HEK293 (cell line): ENCODE data around the gene ASXL2.
"Not testable (repeated sequence)": the region's sequence is repeated elsewhere in the genome, so short reads cannot be mapped to it uniquely, and the experiment has no call there.

Source experiments
- CTCF ChIA-PET: fragments of 350-600 bp; formaldehyde crosslinking; extraction: SDS; loops from one replicate; lab custom pipeline; 2021; ENCODE audit warnings: antibody characterized with exemption; lab: Yijun Ruan, JAX
- POLR2A ChIA-PET: fragments of 300-600 bp; formaldehyde crosslinking; extraction: SDS; loops from one replicate; lab custom pipeline; 2020; ENCODE audit warnings: antibody characterized with exemption, inconsistent platforms; lab: Yijun Ruan, JAX
- H3K27ac ChIP-seq: fragments of 200-500 bp; sonication (Bioruptor generic); 2 replicates; pipeline ENCODE4 v1.5.1; 2014; ENCODE audit warnings: low read depth, low read length, control low read depth, inconsistent platforms; ENCODE audit errors: extremely low read depth
- H3K36me3 ChIP-seq, 2 experiments: fragments of 200-500 bp in 1 of 2; sonication (Bioruptor generic) in 1 of 2; 1 replicate in 1 of 2; 2 replicates in 1 of 2; pipeline ENCODE4 v1.5.1; 2014 to 2017; ENCODE audit warnings: inconsistent platforms in 2 of 2, low read length in 2 of 2; ENCODE audit not compliant: control insufficient read depth in 2 of 2, insufficient read depth in 1 of 2
- H3K4me1 ChIP-seq: fragments of 200-500 bp; sonication (Bioruptor generic); 2 replicates; pipeline ENCODE4 v1.5.1; 2014; ENCODE audit warnings: mild to moderate bottlenecking, low read length, inconsistent platforms; ENCODE audit not compliant: control insufficient read depth, insufficient read depth
- H3K4me3 ChIP-seq: 2 replicates; pipeline ENCODE4 v1.5.1; 2011; ENCODE audit warnings: low read depth, mild to moderate bottlenecking, control low read depth, low read length, moderate library complexity
- H3K9me3 ChIP-seq: fragments of 200-500 bp; sonication (Bioruptor generic); 2 replicates; pipeline ENCODE4 v1.5.1; 2014; ENCODE audit warnings: low read depth, low read length, inconsistent platforms; ENCODE audit not compliant: control insufficient read depth, insufficient read depth
- GLI2 ChIP-seq: fragments of 450-650 bp; formaldehyde crosslinking; IDR thresholded peaks from 2 replicates; pipeline ENCODE4; 2017; ENCODE audit warnings: missing biosample characterization, missing genetic modification characterization, low read depth, borderline replicate concordance
- RBAK ChIP-seq: fragments of 450-650 bp; formaldehyde crosslinking; IDR thresholded peaks from 2 replicates; pipeline ENCODE4 v1.5.1; 2016; ENCODE audit warnings: missing biosample characterization, missing genetic modification characterization
- ZBTB21 ChIP-seq: fragments of 450-650 bp; formaldehyde crosslinking; IDR thresholded peaks from 2 replicates; pipeline ENCODE4 v1.5.1; 2017; ENCODE audit warnings: missing biosample characterization, missing genetic modification characterization
- ZBTB8A ChIP-seq: fragments of 450-650 bp; formaldehyde crosslinking; IDR thresholded peaks from 2 replicates; pipeline ENCODE4 v1.5.1; 2016; ENCODE audit warnings: missing biosample characterization, missing genetic modification characterization
- ZNF140 ChIP-seq: fragments of 450-650 bp; formaldehyde crosslinking; IDR thresholded peaks from 2 replicates; pipeline ENCODE4 v1.5.1; 2016; ENCODE audit warnings: missing biosample characterization, missing genetic modification characterization
- ZNF202 ChIP-seq: fragments of 450-650 bp; formaldehyde crosslinking; IDR thresholded peaks from 2 replicates; pipeline ENCODE4 v1.5.1; 2016; ENCODE audit warnings: missing biosample characterization, missing genetic modification characterization, borderline replicate concordance
- ZNF266 ChIP-seq: fragments of 450-650 bp; formaldehyde crosslinking; IDR thresholded peaks from 2 replicates; pipeline ENCODE4 v1.5.1; 2016; ENCODE audit warnings: missing biosample characterization, missing genetic modification characterization, low read depth
- ZNF394 ChIP-seq: fragments of 450-650 bp; formaldehyde crosslinking; IDR thresholded peaks from 2 replicates; pipeline ENCODE4 v1.5.1; 2016; ENCODE audit warnings: missing biosample characterization, missing genetic modification characterization, mild to moderate bottlenecking, moderate library complexity, borderline replicate concordance
- ZNF426 ChIP-seq: fragments of 450-650 bp; formaldehyde crosslinking; IDR thresholded peaks from 2 replicates; pipeline ENCODE4 v1.5.1; 2017; ENCODE audit warnings: missing biosample characterization, missing genetic modification characterization, mild to moderate bottlenecking, inconsistent platforms, moderate library complexity
- ZNF433 ChIP-seq: fragments of 450-650 bp; formaldehyde crosslinking; IDR thresholded peaks from 2 replicates; pipeline ENCODE4 v1.5.1; 2016; ENCODE audit warnings: missing biosample characterization, missing genetic modification characterization, low read depth
- ZNF510 ChIP-seq: fragments of 450-650 bp; formaldehyde crosslinking; IDR thresholded peaks from 2 replicates; pipeline ENCODE4 v1.5.1; 2018; ENCODE audit warnings: mild to moderate bottlenecking, missing genetic modification characterization, missing biosample characterization; ENCODE audit not compliant: insufficient replicate concordance
- ZNF555 ChIP-seq: fragments of 450-650 bp; formaldehyde crosslinking; conservative IDR thresholded peaks from 2 replicates; pipeline ENCODE4 v1.5.1; 2017; ENCODE audit warnings: missing biosample characterization, mild to moderate bottlenecking, missing genetic modification characterization, inconsistent platforms
- ZNF558 ChIP-seq: fragments of 450-650 bp; formaldehyde crosslinking; IDR thresholded peaks from 2 replicates; pipeline ENCODE4 v1.5.1; 2016; ENCODE audit warnings: missing biosample characterization, missing genetic modification characterization
- ZNF560 ChIP-seq: fragments of 450-650 bp; formaldehyde crosslinking; IDR thresholded peaks from 2 replicates; pipeline ENCODE4 v1.5.1; 2017; ENCODE audit warnings: missing biosample characterization, missing genetic modification characterization, borderline replicate concordance
- ZNF623 ChIP-seq: fragments of 450-650 bp; formaldehyde crosslinking; IDR thresholded peaks from 2 replicates; pipeline ENCODE4 v1.5.1; 2016; ENCODE audit warnings: missing biosample characterization, missing genetic modification characterization
- ZNF629 ChIP-seq: fragments of 450-650 bp; formaldehyde crosslinking; IDR thresholded peaks from 2 replicates; pipeline ENCODE4 v1.5.1; 2017; ENCODE audit warnings: missing biosample characterization, missing genetic modification characterization
- ZNF654 ChIP-seq: fragments of 450-650 bp; formaldehyde crosslinking; IDR thresholded peaks from 2 replicates; pipeline ENCODE4 v1.5.1; 2016; ENCODE audit warnings: low read depth, missing biosample characterization, missing genetic modification characterization
- ZNF791 ChIP-seq: fragments of 450-650 bp; formaldehyde crosslinking; IDR thresholded peaks from 2 replicates; pipeline ENCODE4 v1.5.1; 2016; ENCODE audit warnings: missing biosample characterization, missing genetic modification characterization
- ZXDB ChIP-seq: fragments of 450-650 bp; formaldehyde crosslinking; IDR thresholded peaks from 2 replicates; pipeline ENCODE4 v1.5.1; 2016; ENCODE audit warnings: missing biosample characterization, missing genetic modification characterization
- TF ChIP-seq, protein P1 (sequence below): fragments of 450-650 bp; formaldehyde crosslinking; conservative IDR thresholded peaks from 2 replicates; pipeline ENCODE4 v1.5.1; 2016; ENCODE audit warnings: low read depth, missing biosample characterization, missing genetic modification characterization
- TF ChIP-seq, protein P2 (sequence below): fragments of 450-650 bp; formaldehyde crosslinking; conservative IDR thresholded peaks from 2 replicates; pipeline ENCODE4 v1.5.1; 2016; ENCODE audit warnings: low read depth, missing biosample characterization, missing genetic modification characterization
- TF ChIP-seq, protein P3 (sequence below): fragments of 450-650 bp; formaldehyde crosslinking; IDR thresholded peaks from 2 replicates; pipeline ENCODE4 v1.5.1; 2016; ENCODE audit warnings: missing biosample characterization, missing genetic modification characterization

ASXL2 gene

DNA sequence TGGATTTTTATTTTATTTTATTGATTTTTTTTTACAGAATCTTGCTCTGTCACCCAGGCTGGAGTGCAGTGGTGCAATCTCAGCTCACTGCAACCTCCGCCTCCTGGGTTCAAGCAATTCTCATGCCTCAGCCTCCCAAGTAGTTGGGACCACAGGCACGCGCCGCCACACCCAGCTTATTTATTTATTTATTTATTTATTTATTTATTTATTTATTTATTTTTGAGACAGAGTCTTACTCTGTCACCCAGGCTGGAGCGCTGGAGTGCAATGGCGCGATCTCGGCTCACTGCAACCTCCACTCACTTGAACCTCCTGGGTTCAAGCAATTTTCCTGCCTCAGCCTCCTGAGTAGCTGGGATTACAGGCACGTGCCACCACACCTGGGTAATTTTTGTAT lies 18.0 kb upstream of the ASXL2 start:
- POLR2A ChIA-PET = interaction anchor here (1.6 kb wide), 1 partner anchor 17 kb away, joined by 6 read pairs; the partner anchor contains the start of gene ASXL2
- H3K4me1 ChIP-seq, H3K36me3 ChIP-seq, H3K9me3 ChIP-seq, H3K4me3 ChIP-seq, H3K27ac ChIP-seq, CTCF ChIA-PET: not testable (repeated sequence)
- TF ChIP-seq ZNF629 (peak; percentile 29; the same call in 1 of the 2 replicates), RBAK (tag by site-specific recombination) (0 out of 2 replicates have a peak, but pooled peaks have one; percentile 43), ZNF433 (tag by site-specific recombination) (peak; percentile 25; the same call in 1 of the 2 replicates), ZXDB (tag by site-specific recombination) (peak; percentile 35; the same call in 1 of the 2 replicates), ZNF426 (tag by site-specific recombination) (peak; percentile 75), ZNF555 (tag by site-specific recombination) (peak; percentile 65), ZNF266 (peak; percentile 65; the same call in 1 of the 2 replicates), ZNF140 (peak; percentile 72), ZNF791 (tag by site-specific recombination) (peak; percentile 62; the same call in 1 of the 2 replicates), GLI2 (peak; percentile 38; the same call in 1 of the 2 replicates), ZNF558 (tag by site-specific recombination) (peak; percentile 65; the same call in 1 of the 2 replicates), ZNF510 (tag by site-specific recombination) (peak; percentile 55), ZNF202 (tag by site-specific recombination) (peak; percentile 72; the same call in 1 of the 2 replicates), ZNF560 (tag by site-specific recombination) (peak; percentile 40; the same call in 1 of the 2 replicates), ZBTB8A (tag by site-specific recombination) (peak; percentile 61), ZBTB21 (tag by site-specific recombination) (peak; percentile 49; the same call in 1 of the 2 replicates), ZNF394 (tag by site-specific recombination) (peak; percentile 92), ZNF623 (tag by site-specific recombination) (peak; percentile 68), ZNF654 (tag by site-specific recombination) (peak; percentile 29; the same call in 1 of the 2 replicates)
- TF ChIP-seq, protein P1, sequence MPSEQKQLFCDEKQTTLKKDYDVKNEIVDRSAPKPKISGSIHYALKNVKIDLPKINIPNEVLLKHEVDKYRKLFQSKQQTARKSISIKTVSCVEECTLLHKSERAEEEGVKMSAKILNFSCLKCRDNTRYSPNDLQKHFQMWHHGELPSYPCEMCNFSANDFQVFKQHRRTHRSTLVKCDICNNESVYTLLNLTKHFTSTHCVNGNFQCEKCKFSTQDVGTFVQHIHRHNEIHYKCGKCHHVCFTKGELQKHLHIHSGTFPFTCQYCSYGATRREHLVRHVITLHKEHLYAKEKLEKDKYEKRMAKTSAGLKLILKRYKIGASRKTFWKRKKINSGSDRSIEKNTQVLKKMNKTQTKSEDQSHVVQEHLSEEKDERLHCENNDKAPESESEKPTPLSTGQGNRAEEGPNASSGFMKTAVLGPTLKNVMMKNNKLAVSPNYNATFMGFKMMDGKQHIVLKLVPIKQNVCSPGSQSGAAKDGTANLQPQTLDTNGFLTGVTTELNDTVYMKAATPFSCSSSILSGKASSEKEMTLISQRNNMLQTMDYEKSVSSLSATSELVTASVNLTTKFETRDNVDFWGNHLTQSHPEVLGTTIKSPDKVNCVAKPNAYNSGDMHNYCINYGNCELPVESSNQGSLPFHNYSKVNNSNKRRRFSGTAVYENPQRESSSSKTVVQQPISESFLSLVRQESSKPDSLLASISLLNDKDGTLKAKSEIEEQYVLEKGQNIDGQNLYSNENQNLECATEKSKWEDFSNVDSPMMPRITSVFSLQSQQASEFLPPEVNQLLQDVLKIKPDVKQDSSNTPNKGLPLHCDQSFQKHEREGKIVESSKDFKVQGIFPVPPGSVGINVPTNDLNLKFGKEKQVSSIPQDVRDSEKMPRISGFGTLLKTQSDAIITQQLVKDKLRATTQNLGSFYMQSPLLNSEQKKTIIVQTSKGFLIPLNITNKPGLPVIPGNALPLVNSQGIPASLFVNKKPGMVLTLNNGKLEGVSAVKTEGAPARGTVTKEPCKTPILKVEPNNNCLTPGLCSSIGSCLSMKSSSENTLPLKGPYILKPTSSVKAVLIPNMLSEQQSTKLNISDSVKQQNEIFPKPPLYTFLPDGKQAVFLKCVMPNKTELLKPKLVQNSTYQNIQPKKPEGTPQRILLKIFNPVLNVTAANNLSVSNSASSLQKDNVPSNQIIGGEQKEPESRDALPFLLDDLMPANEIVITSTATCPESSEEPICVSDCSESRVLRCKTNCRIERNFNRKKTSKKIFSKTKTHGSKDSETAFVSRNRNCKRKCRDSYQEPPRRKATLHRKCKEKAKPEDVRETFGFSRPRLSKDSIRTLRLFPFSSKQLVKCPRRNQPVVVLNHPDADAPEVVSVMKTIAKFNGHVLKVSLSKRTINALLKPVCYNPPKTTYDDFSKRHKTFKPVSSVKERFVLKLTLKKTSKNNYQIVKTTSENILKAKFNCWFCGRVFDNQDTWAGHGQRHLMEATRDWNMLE = peak; percentile 89
- TF ChIP-seq, protein P2, sequence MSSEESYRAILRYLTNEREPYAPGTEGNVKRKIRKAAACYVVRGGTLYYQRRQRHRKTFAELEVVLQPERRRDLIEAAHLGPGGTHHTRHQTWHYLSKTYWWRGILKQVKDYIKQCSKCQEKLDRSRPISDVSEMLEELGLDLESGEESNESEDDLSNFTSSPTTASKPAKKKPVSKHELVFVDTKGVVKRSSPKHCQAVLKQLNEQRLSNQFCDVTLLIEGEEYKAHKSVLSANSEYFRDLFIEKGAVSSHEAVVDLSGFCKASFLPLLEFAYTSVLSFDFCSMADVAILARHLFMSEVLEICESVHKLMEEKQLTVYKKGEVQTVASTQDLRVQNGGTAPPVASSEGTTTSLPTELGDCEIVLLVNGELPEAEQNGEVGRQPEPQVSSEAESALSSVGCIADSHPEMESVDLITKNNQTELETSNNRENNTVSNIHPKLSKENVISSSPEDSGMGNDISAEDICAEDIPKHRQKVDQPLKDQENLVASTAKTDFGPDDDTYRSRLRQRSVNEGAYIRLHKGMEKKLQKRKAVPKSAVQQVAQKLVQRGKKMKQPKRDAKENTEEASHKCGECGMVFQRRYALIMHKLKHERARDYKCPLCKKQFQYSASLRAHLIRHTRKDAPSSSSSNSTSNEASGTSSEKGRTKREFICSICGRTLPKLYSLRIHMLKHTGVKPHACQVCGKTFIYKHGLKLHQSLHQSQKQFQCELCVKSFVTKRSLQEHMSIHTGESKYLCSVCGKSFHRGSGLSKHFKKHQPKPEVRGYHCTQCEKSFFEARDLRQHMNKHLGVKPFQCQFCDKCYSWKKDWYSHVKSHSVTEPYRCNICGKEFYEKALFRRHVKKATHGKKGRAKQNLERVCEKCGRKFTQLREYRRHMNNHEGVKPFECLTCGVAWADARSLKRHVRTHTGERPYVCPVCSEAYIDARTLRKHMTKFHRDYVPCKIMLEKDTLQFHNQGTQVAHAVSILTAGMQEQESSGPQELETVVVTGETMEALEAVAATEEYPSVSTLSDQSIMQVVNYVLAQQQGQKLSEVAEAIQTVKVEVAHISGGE (tag by site-specific recombination) = peak; percentile 58
- TF ChIP-seq, protein P3, sequence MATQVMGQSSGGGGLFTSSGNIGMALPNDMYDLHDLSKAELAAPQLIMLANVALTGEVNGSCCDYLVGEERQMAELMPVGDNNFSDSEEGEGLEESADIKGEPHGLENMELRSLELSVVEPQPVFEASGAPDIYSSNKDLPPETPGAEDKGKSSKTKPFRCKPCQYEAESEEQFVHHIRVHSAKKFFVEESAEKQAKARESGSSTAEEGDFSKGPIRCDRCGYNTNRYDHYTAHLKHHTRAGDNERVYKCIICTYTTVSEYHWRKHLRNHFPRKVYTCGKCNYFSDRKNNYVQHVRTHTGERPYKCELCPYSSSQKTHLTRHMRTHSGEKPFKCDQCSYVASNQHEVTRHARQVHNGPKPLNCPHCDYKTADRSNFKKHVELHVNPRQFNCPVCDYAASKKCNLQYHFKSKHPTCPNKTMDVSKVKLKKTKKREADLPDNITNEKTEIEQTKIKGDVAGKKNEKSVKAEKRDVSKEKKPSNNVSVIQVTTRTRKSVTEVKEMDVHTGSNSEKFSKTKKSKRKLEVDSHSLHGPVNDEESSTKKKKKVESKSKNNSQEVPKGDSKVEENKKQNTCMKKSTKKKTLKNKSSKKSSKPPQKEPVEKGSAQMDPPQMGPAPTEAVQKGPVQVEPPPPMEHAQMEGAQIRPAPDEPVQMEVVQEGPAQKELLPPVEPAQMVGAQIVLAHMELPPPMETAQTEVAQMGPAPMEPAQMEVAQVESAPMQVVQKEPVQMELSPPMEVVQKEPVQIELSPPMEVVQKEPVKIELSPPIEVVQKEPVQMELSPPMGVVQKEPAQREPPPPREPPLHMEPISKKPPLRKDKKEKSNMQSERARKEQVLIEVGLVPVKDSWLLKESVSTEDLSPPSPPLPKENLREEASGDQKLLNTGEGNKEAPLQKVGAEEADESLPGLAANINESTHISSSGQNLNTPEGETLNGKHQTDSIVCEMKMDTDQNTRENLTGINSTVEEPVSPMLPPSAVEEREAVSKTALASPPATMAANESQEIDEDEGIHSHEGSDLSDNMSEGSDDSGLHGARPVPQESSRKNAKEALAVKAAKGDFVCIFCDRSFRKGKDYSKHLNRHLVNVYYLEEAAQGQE (tag by site-specific recombination) = peak; percentile 68; the same call in 1 of the 2 replicates
